Body of pancreas (tissue), 4 donors: ENCODE measurements around the gene CFAP57. TPM values are rescaled to one million over a fixed set of nuclear protein-coding genes. Genes with fewer than 3 reads are reported as not detected.

Source experiments
- ATAC-seq: fragments of 150-250 bp; one replicate; pipeline ENCODE4 v1.9.1; 2016
- DNase-seq, 4 donors: peaks; one replicate each; pipeline ENCODE4 v3.0.0-alpha.2; 2019
- H3K27ac ChIP-seq, 4 donors: fragments of 200-600 bp; sonication (generic); 1 replicate in 3 of 4; 2 replicates in 1 of 4; pipeline versions ENCODE4 v1.5.1 to v1.6.1; 2016 to 2019; ENCODE audit warnings: mild to moderate bottlenecking in 1 of 4, mixed read lengths in 1 of 4, moderate library complexity in 1 of 4
- H3K27me3 ChIP-seq, 2 donors: fragments of 200-600 bp; sonication (generic); one replicate each; pipeline ENCODE4 v1.6.0; 2016; ENCODE audit warnings: mild to moderate bottlenecking in 1 of 2
- H3K36me3 ChIP-seq, 2 donors: fragments of 200-600 bp; sonication (generic); replicated peaks in 1 of 2; 2 replicates each; pipeline ENCODE4 v1.5.1; 2016; ENCODE audit warnings: low read depth in 2 of 2; ENCODE audit not compliant: insufficient read depth in 1 of 2
- H3K4me1 ChIP-seq: fragments of 200-600 bp; sonication (generic); one replicate; pipeline ENCODE4 v1.6.0; 2016
- H3K4me3 ChIP-seq, 2 donors: fragments of 200-600 bp; sonication (generic); 1 replicate in 1 of 2; 2 replicates in 1 of 2; pipeline ENCODE4 v1.5.1; 2016 to 2019
- H3K9me3 ChIP-seq, 3 donors: fragments of 200-600 bp; sonication (generic); 1 replicate in 2 of 3; 2 replicates in 1 of 3; pipeline ENCODE4 v1.5.1; 2016
- POLR2A ChIP-seq, 3 donors: fragments of 450-650 bp; IDR thresholded peaks; one replicate each; pipeline ENCODE4 v1.6.1; 2016; ENCODE audit warnings: antibody characterized with exemption in 3 of 3, mild to moderate bottlenecking in 2 of 3
- WGBS, 2 donors: methylation state at CpG; one replicate each; pipeline ENCODE4 v1.1.5; 2017; 5-methylcytosine and 5-hydroxymethylcytosine counted together
- intact Hi-C: fragments of 100-400 bp; cut with DNase I; formaldehyde crosslinking; loops from one replicate; pipeline ENCODE4 v1.15.1; 2023
- total RNA-seq, 2 donors: library from RNA; depleted of rRNA; stranded (reverse); fragments of >200 nt; gene quantifications; one replicate each; pipeline ENCODE4 v1.1.0, GENCODE V29; 2016
- TF ChIP-seq, protein P1 (sequence below), 7 experiments: fragments of 450-650 bp in 4 of 7; fragments of 200-600 bp in 3 of 7; sonication (generic) in 3 of 7; IDR thresholded peaks; one replicate each; pipeline ENCODE4 v1.5.1; 2016 to 2019; ENCODE audit warnings: antibody characterized with exemption in 7 of 7

Gene CFAP57
- total RNA-seq, 2 donors from 2014 or later: 0.26 to 1.3 TPM

DNA sequence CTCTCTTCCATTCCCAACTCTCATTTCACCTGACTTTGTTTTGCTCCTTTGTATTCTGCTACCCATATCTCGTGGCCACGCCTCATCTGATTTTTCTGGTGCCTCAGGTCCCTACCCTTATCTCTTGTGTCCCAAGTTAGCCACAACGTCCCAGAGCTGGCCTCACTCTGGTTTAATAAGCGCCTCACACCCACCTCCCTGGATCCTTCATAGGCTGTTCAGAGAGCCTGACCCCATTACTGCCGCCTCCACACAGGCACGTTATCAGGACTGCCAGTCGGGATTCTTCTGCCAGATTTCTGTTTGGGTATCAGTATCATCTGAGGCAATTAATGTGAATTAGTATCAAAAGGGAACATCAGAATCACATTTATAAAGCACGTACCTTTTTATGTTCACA, 62.9 kb downstream of the CFAP57 start:
- H3K36me3 ChIP-seq: no peaks in the 10 kb centered on the region
- ATAC-seq: no peak
- intact Hi-C loops: loop anchor here (10.0 kb wide), 1 partner anchor 130 kb away; the partner anchor contains the start of gene ELOVL1
- no peaks in the 10 kb centered on the region for H3K27me3 ChIP-seq
- TF ChIP-seq, protein P1, sequence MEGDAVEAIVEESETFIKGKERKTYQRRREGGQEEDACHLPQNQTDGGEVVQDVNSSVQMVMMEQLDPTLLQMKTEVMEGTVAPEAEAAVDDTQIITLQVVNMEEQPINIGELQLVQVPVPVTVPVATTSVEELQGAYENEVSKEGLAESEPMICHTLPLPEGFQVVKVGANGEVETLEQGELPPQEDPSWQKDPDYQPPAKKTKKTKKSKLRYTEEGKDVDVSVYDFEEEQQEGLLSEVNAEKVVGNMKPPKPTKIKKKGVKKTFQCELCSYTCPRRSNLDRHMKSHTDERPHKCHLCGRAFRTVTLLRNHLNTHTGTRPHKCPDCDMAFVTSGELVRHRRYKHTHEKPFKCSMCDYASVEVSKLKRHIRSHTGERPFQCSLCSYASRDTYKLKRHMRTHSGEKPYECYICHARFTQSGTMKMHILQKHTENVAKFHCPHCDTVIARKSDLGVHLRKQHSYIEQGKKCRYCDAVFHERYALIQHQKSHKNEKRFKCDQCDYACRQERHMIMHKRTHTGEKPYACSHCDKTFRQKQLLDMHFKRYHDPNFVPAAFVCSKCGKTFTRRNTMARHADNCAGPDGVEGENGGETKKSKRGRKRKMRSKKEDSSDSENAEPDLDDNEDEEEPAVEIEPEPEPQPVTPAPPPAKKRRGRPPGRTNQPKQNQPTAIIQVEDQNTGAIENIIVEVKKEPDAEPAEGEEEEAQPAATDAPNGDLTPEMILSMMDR (IDR thresholded peaks at IDR 0.05): no peak
- no peak for TF ChIP-seq POLR2A (IDR thresholded peaks at IDR 0.05)
- H3K4me1 ChIP-seq: peaks cover 5% of the 10 kb centered on the region
- no peak for DNase-seq
- WGBS, 2 donors: 72 to 74% methylated on average over 8 of the region's 8 CpGs
- no peak overlapping the region for H3K4me3 ChIP-seq
- no peaks in the 10 kb centered on the region for H3K9me3 ChIP-seq
- no peak overlapping the region for H3K27ac ChIP-seq

DNA sequence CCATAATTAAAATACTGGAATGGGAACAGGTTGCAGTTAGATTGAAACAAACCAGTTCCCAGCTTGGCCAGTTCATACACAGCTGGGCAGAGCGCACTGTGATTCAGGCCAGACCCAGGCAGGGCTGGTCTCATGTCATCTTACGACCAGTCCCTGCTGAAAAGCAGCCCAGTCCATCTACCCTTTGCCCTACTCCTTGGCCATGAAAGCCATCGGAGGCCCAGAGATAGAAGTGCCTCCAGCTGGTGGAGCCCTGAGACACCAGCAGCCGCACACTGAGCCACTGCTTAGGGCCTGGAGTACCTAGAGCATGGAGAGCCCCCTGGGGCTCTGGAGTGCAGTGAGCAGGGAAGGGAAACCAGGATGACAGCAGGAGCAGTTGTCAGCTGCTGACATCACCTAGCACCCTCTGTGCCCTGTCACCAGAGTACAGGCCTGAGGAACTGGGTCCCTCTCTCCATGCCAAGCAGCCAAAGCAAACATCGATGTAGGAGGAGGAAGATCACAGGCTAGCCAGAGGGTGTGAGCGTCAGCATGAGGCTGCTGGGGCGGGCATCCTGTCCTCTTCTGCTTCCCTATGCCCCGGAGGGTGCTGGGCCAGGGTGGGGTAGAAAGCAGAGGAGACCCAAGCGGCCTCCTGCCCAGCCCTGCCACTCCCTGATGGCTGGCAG, 63.5 kb downstream of the CFAP57 start:
- Histone ChIP-seq H3K4me1 (peaks cover 5% of the 10 kb centered on the region), H3K36me3 (no peaks in the 10 kb centered on the region), H3K9me3 (no peaks in the 10 kb centered on the region), H3K27ac (no peak overlapping the region), H3K4me3 (no peak overlapping the region), H3K27me3 (no peaks in the 10 kb centered on the region)
- no peak for DNase-seq
- intact Hi-C loops: loop anchor here (10.0 kb wide), 1 partner anchor 129 kb away; the partner anchor contains the start of gene ELOVL1
- WGBS, 2 donors: 70 to 80% methylated on average over 8 to 9 of the region's 9 CpGs
- no peak for ATAC-seq
- no peak for TF ChIP-seq POLR2A (IDR thresholded peaks at IDR 0.05)
- TF ChIP-seq, protein P1 (IDR thresholded peaks at IDR 0.05): no peak

DNA sequence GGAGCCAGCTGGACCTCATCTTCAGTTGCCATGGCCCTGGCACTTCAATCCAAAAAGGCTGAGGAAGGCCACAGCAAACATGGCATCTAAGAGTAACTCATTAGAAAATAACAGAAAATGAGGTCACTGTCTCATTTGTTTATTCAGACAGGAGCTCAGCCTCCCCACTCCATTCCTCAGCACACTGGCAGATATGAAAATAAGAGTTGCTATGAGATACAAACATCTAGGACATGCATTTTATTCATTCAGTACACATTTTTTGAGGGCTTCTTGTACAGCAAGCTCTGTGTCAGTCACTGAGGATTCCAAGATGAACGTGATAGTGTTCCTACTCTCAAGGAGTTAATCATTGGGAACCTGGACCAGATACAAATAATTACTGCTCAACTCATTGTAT, 65.0 kb downstream of the CFAP57 start:
- WGBS, 2 donors: 54 to 69% methylated on average over 1 of the region's 1 CpG
- peaks cover 15% of the 10 kb centered on the region for H3K4me1 ChIP-seq
- H3K27ac ChIP-seq: no peak overlapping the region
- no peak for TF ChIP-seq POLR2A (IDR thresholded peaks at IDR 0.05)
- no peaks in the 10 kb centered on the region for H3K36me3 ChIP-seq
- no peaks in the 10 kb centered on the region for H3K9me3 ChIP-seq
- DNase-seq (no peak), ATAC-seq (no peak)
- H3K4me3 ChIP-seq: no peak overlapping the region
- no peaks in the 10 kb centered on the region for H3K27me3 ChIP-seq
- intact Hi-C loops: loop anchor here (10.0 kb wide), 1 partner anchor 128 kb away; the partner anchor contains the start of gene ELOVL1

DNA sequence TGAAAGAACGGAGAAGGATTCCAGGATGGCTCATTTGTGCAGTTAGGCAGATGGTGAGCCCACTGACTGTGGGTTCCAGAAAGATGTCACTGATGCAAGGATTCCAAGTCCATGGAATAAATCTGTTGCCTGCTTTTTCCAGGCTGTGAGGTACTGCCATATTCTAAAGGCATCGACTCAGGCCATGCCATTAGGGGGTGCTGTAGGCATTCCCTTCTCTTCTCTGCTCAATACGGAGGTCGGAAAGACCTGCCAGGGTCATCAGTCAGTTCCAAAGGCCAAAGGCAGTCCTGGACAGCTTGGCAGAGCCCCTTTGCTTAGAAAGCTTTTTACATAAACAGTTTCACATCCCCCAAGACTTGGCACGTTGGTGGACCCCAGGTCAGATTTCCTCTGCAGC, 66.0 kb downstream of the CFAP57 start:
- 5 to 10% methylated on average over 5 of the region's 5 CpGs for whole genome bisulfite sequencing, 2 donors
- ATAC-seq: peak; percentile 86
- intact Hi-C loops: loop anchor here (10.0 kb wide), 1 partner anchor 127 kb away; the partner anchor contains the start of gene ELOVL1
- H3K4me3 ChIP-seq: no peak overlapping the region
- no peaks in the 10 kb centered on the region for H3K9me3 ChIP-seq
- no peaks in the 10 kb centered on the region for H3K36me3 ChIP-seq
- no peaks in the 10 kb centered on the region for H3K27me3 ChIP-seq
- DNase-seq: peak; percentile 85 to 90 (median 87)
- TF ChIP-seq POLR2A (IDR thresholded peaks at IDR 0.05): no peak
- TF ChIP-seq, protein P1 (IDR thresholded peaks at IDR 0.05): peak; percentile 58 to 92 (median 87)
- H3K27ac ChIP-seq: no peak overlapping the region
- H3K4me1 ChIP-seq: peaks cover 18% of the 10 kb centered on the region

DNA sequence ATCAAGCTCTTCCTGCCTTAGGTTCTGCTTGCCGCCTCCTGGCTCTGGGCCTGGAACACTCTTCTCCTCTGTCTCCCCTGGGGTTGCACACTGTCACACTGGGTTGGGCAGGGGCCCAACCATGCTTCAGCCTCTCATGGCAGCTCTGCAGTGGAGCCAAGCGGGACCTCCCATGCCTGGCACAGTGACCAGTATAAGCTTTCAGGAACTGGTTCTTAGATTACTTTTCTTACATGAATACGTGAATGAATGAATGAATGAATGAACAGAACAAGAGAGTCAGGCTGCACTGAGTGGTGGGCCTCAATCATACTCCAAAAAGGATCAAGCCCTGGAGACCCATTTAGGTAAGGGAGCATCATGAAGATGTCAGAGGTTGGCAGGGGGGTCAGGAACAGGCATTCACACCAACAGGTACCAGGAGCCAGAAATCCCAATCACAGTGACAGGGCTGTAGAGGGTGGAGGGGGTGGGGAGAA, 66.9 kb downstream of the CFAP57 start:
- DNase-seq (no peak), ATAC-seq (no peak)
- WGBS, 2 donors: 77 to 78% methylated on average over 3 of the region's 3 CpGs
- H3K27me3 ChIP-seq: no peaks in the 10 kb centered on the region
- intact Hi-C loops: loop anchor here (10.0 kb wide), 1 partner anchor 126 kb away; the partner anchor contains the start of gene ELOVL1
- no peak overlapping the region for H3K27ac ChIP-seq
- H3K4me1 ChIP-seq: peaks cover 24% of the 10 kb centered on the region
- TF ChIP-seq, protein P1 (IDR thresholded peaks at IDR 0.05): no peak
- no peak for TF ChIP-seq POLR2A (IDR thresholded peaks at IDR 0.05)
- H3K9me3 ChIP-seq: no peaks in the 10 kb centered on the region
- no peaks in the 10 kb centered on the region for H3K36me3 ChIP-seq
- no peak overlapping the region for H3K4me3 ChIP-seq
